Liver (tissue), 9 donors: ENCODE measurements around the gene LHFPL6. TPM values are rescaled to one million over a fixed set of nuclear protein-coding genes. Genes with fewer than 3 reads are reported as not detected.

Experiments
- DNase-seq: peaks from one replicate; pipeline ENCODE4 v3.0.0-alpha.2; 2017; ENCODE audit warnings: low spot score
- H3K27ac ChIP-seq, 2 donors: one replicate each; pipeline ENCODE4 v1.7.0; 2013; ENCODE audit warnings: inconsistent platforms in 2 of 2, low read length in 2 of 2, control low read depth in 1 of 2, low read depth in 1 of 2, mild to moderate bottlenecking in 1 of 2
- H3K27me3 ChIP-seq, 4 donors: one replicate each; pipeline versions ENCODE4 v1.6.1 to v1.7.0; 2013; ENCODE audit warnings: low read length in 3 of 4, inconsistent platforms in 1 of 4, mild to moderate bottlenecking in 1 of 4, moderate library complexity in 1 of 4; ENCODE audit not compliant: control insufficient read depth in 4 of 4, insufficient read depth in 4 of 4
- H3K36me3 ChIP-seq, 4 donors: one replicate each; pipeline versions ENCODE4 v1.6.1 to v1.7.0; 2013; ENCODE audit warnings: low read length in 3 of 4, mild to moderate bottlenecking in 3 of 4, low read depth in 1 of 4, moderate library complexity in 1 of 4; ENCODE audit not compliant: control insufficient read depth in 4 of 4, insufficient read depth in 3 of 4
- H3K4me1 ChIP-seq, 4 donors: one replicate each; pipeline versions ENCODE4 v1.6.1 to v1.7.0; 2013; ENCODE audit warnings: low read length in 3 of 4, mild to moderate bottlenecking in 3 of 4, moderate library complexity in 1 of 4; ENCODE audit not compliant: control insufficient read depth in 4 of 4, insufficient read depth in 4 of 4
- H3K4me3 ChIP-seq, 3 donors: one replicate each; pipeline versions ENCODE4 v1.6.1 to v1.7.0; 2013; ENCODE audit warnings: low read length in 3 of 3, control low read depth in 1 of 3, low read depth in 1 of 3, mild to moderate bottlenecking in 1 of 3
- H3K9ac ChIP-seq, 2 donors: one replicate each; pipeline ENCODE4 v1.7.0; 2013; ENCODE audit warnings: low read length in 2 of 2, mild to moderate bottlenecking in 2 of 2, moderate library complexity in 2 of 2, control low read depth in 1 of 2, low read depth in 1 of 2
- H3K9me3 ChIP-seq, 4 donors: one replicate each; pipeline versions ENCODE4 v1.6.1 to v1.7.0; 2013; ENCODE audit warnings: low read length in 3 of 4; ENCODE audit not compliant: control insufficient read depth in 4 of 4
- CTCF ChIP-seq: fragments of 150-350 bp; IDR thresholded peaks from 2 replicates; pipeline ENCODE4 v1.5.1; 2017; ENCODE audit warnings: improper control_type of control experiment, low read depth, low read length; ENCODE audit not compliant: missing input control
- FOXA1 ChIP-seq: IDR thresholded peaks from 2 replicates; pipeline ENCODE4 v1.6.1; 2016; ENCODE audit warnings: antibody characterized with exemption
- FOXA2 ChIP-seq: IDR thresholded peaks from 2 replicates; pipeline ENCODE4 v1.6.1; 2016; ENCODE audit warnings: antibody characterized with exemption
- GABPA ChIP-seq, 2 donors: IDR thresholded peaks in 1 of 2; conservative IDR thresholded peaks in 1 of 2; 2 replicates each; pipeline ENCODE4 v1.6.1; 2016; ENCODE audit warnings: antibody characterized with exemption in 2 of 2, mild to moderate bottlenecking in 1 of 2, moderate library complexity in 1 of 2
- HNF4A ChIP-seq, 2 donors: conservative IDR thresholded peaks; 2 replicates each; pipeline ENCODE4 v1.6.1; 2016; ENCODE audit warnings: antibody characterized with exemption in 2 of 2, mild to moderate bottlenecking in 2 of 2
- HNF4G ChIP-seq: IDR thresholded peaks from 2 replicates; pipeline ENCODE4 v1.6.1; 2016; ENCODE audit warnings: antibody characterized with exemption
- JUND ChIP-seq, 2 donors: IDR thresholded peaks; 2 replicates each; pipeline ENCODE4 v1.6.1; 2016; ENCODE audit warnings: antibody characterized with exemption in 2 of 2
- NR2F2 ChIP-seq: IDR thresholded peaks from 2 replicates; pipeline ENCODE4 v1.6.1; 2016; ENCODE audit warnings: antibody characterized with exemption
- RAD21 ChIP-seq, 2 donors: IDR thresholded peaks; 2 replicates each; pipeline ENCODE4 v1.6.1; 2016; ENCODE audit warnings: antibody characterized with exemption in 2 of 2, mild to moderate bottlenecking in 2 of 2
- REST ChIP-seq: IDR thresholded peaks from 2 replicates; pipeline ENCODE4 v1.6.1; 2016; ENCODE audit warnings: antibody characterized with exemption, mild to moderate bottlenecking
- YY1 ChIP-seq: IDR thresholded peaks from 2 replicates; pipeline ENCODE4 v1.6.1; 2016; ENCODE audit warnings: antibody characterized with exemption, mild to moderate bottlenecking
- ZBTB33 ChIP-seq: IDR thresholded peaks from 2 replicates; pipeline ENCODE4 v1.6.1; 2016; ENCODE audit warnings: antibody characterized with exemption
- WGBS: extraction: QIAGEN DNeasy Blood & Tissue Kit; methylation state at CpG from one replicate; pipeline ENCODE4 v1.1.7; 2013; 5-methylcytosine and 5-hydroxymethylcytosine counted together
- polyA plus RNA-seq, 2 donors: library from polyadenylated mRNA; stranded (reverse) in 1 of 2; unstranded in 1 of 2; fragments of 200-250 nt in 1 of 2; fragments of >200 nt in 1 of 2; fragmentation: Nextera tagmentation in 1 of 2; extraction: Ambion mirVana in 1 of 2; gene quantifications; one replicate each; pipeline versions ENCODE4 v1.2.1 to v1.2.3, GENCODE V29; 2013 to 2015
- total RNA-seq, 2 donors: library from RNA; depleted of rRNA; stranded (reverse); fragments of >200 nt; gene quantifications; one replicate each; pipeline ENCODE4 v1.2.3, GENCODE V29; 2014
- TF ChIP-seq, protein P1 (sequence below): IDR thresholded peaks from 2 replicates; pipeline ENCODE4 v1.6.1; 2016; ENCODE audit warnings: antibody characterized with exemption
- TF ChIP-seq, protein P2 (sequence below): IDR thresholded peaks from 2 replicates; pipeline ENCODE4 v1.6.1; 2016; ENCODE audit warnings: antibody characterized with exemption
- donor health status: healthy.
- donor health status: healthy.
- donor health status: healthy.
- donor health status: healthy.
- donor health status: healthy.

LHFPL6 gene
- total and polyA plus RNA-seq, 4 donors, result 2.6 to 8.3 (median 5.5) TPM

- Histone ChIP-seq H3K27me3 (no peaks in the 10 kb centered on the region), H3K36me3 (no peaks in the 10 kb centered on the region), H3K9ac (no peak overlapping the region), H3K27ac (no peak overlapping the region), H3K4me1 (no peaks in the 10 kb centered on the region), H3K9me3 (no peaks in the 10 kb centered on the region), H3K4me3 (no peak overlapping the region)
- 45% methylated on average over 1 of the region's 1 CpG for WGBS
- TF ChIP-seq ZBTB33, result no peak
- TF ChIP-seq FOXA1, result no peak
- no peak for TF ChIP-seq JUND (IDR thresholded peaks at IDR 0.05)
- no peak for TF ChIP-seq CTCF
- no peak for TF ChIP-seq NR2F2
- TF ChIP-seq, protein P1, sequence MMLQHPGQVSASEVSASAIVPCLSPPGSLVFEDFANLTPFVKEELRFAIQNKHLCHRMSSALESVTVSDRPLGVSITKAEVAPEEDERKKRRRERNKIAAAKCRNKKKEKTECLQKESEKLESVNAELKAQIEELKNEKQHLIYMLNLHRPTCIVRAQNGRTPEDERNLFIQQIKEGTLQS, result no peak
- TF ChIP-seq HNF4A (conservative IDR thresholded peaks at IDR 0.05), result no peak
- no peak for TF ChIP-seq YY1
- no peak for TF ChIP-seq REST
- no peak for TF ChIP-seq GABPA (IDR thresholded peaks at IDR 0.05 in 1 of 2, conservative IDR thresholded peaks at IDR 0.05 in 1 of 2)
- TF ChIP-seq, protein P2, sequence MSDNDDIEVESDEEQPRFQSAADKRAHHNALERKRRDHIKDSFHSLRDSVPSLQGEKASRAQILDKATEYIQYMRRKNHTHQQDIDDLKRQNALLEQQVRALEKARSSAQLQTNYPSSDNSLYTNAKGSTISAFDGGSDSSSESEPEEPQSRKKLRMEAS, result no peak
- no peak for TF ChIP-seq HNF4G
- no peak for TF ChIP-seq RAD21 (IDR thresholded peaks at IDR 0.05)
- no peak for TF ChIP-seq FOXA2
- DNase-seq, result no peak
Measured at GRCh38 chr13:39377699-39378098, 225.3 kb downstream of the LHFPL6 start.

- Histone ChIP-seq H3K27me3 (no peaks in the 10 kb centered on the region), H3K36me3 (no peaks in the 10 kb centered on the region), H3K9ac (no peak overlapping the region), H3K4me3 (no peak overlapping the region), H3K4me1 (no peaks in the 10 kb centered on the region), H3K9me3 (no peaks in the 10 kb centered on the region), H3K27ac (no peak overlapping the region)
- TF ChIP-seq YY1, result no peak
- TF ChIP-seq, protein P1, result no peak
- TF ChIP-seq CTCF, result no peak
- TF ChIP-seq, protein P2, result no peak
- no peak for DNase-seq
Measured at GRCh38 chr13:39376076-39376475, 226.9 kb downstream of the LHFPL6 start.
